ACC112 (cell line): ENCODE results near the gene SELE.
"Not testable (repeated sequence)": the region's sequence is repeated elsewhere in the genome, so short reads cannot be mapped to it uniquely, and the experiment has no call there.

Source experiments
- H2AFZ ChIP-seq: fragments of 200-600 bp; sonication (generic); one replicate; pipeline ENCODE4 v1.6.0; 2017; ENCODE audit warnings: antibody characterized with exemption, low read length; ENCODE audit not compliant: unreplicated experiment
- H3K27ac ChIP-seq: fragments of 200-600 bp; sonication (generic); 2 replicates; pipeline ENCODE4 v1.5.1; 2014; ENCODE audit warnings: low read depth, mild to moderate bottlenecking, antibody characterized with exemption, low read length, moderate library complexity
- H3K27me3 ChIP-seq: fragments of 200-600 bp; sonication (generic); 2 replicates; pipeline ENCODE4 v1.6.1; 2014; ENCODE audit warnings: mild to moderate bottlenecking, antibody characterized with exemption, low read length, moderate library complexity, mixed read lengths; ENCODE audit not compliant: insufficient read depth
- H3K36me3 ChIP-seq: fragments of 200-600 bp; sonication (generic); 2 replicates; pipeline ENCODE4 v1.6.1; 2016; ENCODE audit warnings: mild to moderate bottlenecking, antibody characterized with exemption, low read length, moderate library complexity, mixed read lengths; ENCODE audit not compliant: insufficient read depth
- H3K4me1 ChIP-seq: fragments of 200-600 bp; sonication (generic); one replicate; pipeline ENCODE4 v1.6.1; 2016; ENCODE audit warnings: low read length, mixed read lengths; ENCODE audit not compliant: insufficient read depth, unreplicated experiment, control insufficient read depth
- H3K4me3 ChIP-seq: fragments of 200-600 bp; sonication (generic); 2 replicates; pipeline ENCODE4 v1.5.1; 2014; ENCODE audit warnings: mild to moderate bottlenecking, low read depth, low read length
- H3K79me2 ChIP-seq: fragments of 200-600 bp; sonication (generic); one replicate; pipeline ENCODE4 v1.6.0; 2016; ENCODE audit warnings: low read length; ENCODE audit not compliant: control insufficient read depth, unreplicated experiment, insufficient read depth

The SELE gene

GRCh38 chr1:169724168-169724567 lies 9.7 kb downstream of the SELE start:
- H3K4me1 ChIP-seq = no peaks in the 10 kb centered on the region
- H2AFZ ChIP-seq = no peak overlapping the region
- H3K36me3 ChIP-seq = no peaks in the 10 kb centered on the region
- H3K27ac ChIP-seq = no peak overlapping the region
- peaks cover 57% of the 10 kb centered on the region for H3K27me3 ChIP-seq
- H3K79me2 ChIP-seq = no peaks in the 10 kb centered on the region
- H3K4me3 ChIP-seq = no peak overlapping the region

GRCh38 chr1:169723763-169724162 lies 10.1 kb downstream of the SELE start:
- no peak overlapping the region for H3K27ac ChIP-seq
- no peak overlapping the region for H2AFZ ChIP-seq
- H3K27me3 ChIP-seq = peaks cover 55% of the 10 kb centered on the region
- no peak overlapping the region for H3K4me3 ChIP-seq
- no peaks in the 10 kb centered on the region for H3K4me1 ChIP-seq
- H3K79me2 ChIP-seq = no peaks in the 10 kb centered on the region
- H3K36me3 ChIP-seq = no peaks in the 10 kb centered on the region

GRCh38 chr1:169722779-169723178 lies 11.1 kb downstream of the SELE start:
- Histone ChIP-seq H3K36me3 (no peaks in the 10 kb centered on the region), H3K4me1 (no peaks in the 10 kb centered on the region), H3K27me3 (peaks cover 55% of the 10 kb centered on the region), H3K79me2 (no peaks in the 10 kb centered on the region), H3K4me3 (no peak overlapping the region), H3K27ac (no peak overlapping the region), H2AFZ (no peak overlapping the region)

GRCh38 chr1:169715100-169715499 lies 18.8 kb downstream of the SELE start:
- not testable (repeated sequence) for H2AFZ ChIP-seq, H3K27ac ChIP-seq, H3K79me2 ChIP-seq, H3K36me3 ChIP-seq, H3K4me1 ChIP-seq, H3K4me3 ChIP-seq
- peaks cover 41% of the 10 kb centered on the region for H3K27me3 ChIP-seq

- not testable (repeated sequence) for H3K36me3 ChIP-seq, H3K4me1 ChIP-seq, H2AFZ ChIP-seq, H3K27ac ChIP-seq, H3K79me2 ChIP-seq, H3K4me3 ChIP-seq
- H3K27me3 ChIP-seq = peaks cover 42% of the 10 kb centered on the region
Measured at GRCh38 chr1:169713090-169713489, 20.8 kb downstream of the SELE start.

GRCh38 chr1:169712309-169712631 lies 21.6 kb downstream of the SELE start:
- no peaks in the 10 kb centered on the region for H3K79me2 ChIP-seq
- H2AFZ ChIP-seq = no peak overlapping the region
- H3K4me3 ChIP-seq = peak overlapping the region; percentile 73; the same call in 1 of the 2 replicates
- H3K36me3 ChIP-seq = no peaks in the 10 kb centered on the region
- peaks cover 3% of the 10 kb centered on the region for H3K4me1 ChIP-seq
- H3K27ac ChIP-seq = no peak overlapping the region
- peaks cover 42% of the 10 kb centered on the region for H3K27me3 ChIP-seq

GRCh38 chr1:169711469-169712308 lies 22.2 kb downstream of the SELE start, which contains the start of gene SELL:
TSS of gene SELL (minus strand) at chr1:169711620. CDS start at chr1:169711498, 122 bp downstream.
- Histone ChIP-seq H2AFZ (peak within 1 kb of the TSS; percentile 85), H3K4me3 (peak within 1 kb of the TSS; percentile 73), H3K27ac (no peak within 1 kb of the TSS)

GRCh38 chr1:169708647-169709046 lies 25.2 kb downstream of the SELE start:
- Histone ChIP-seq H3K27ac (no peak overlapping the region), H3K79me2 (no peaks in the 10 kb centered on the region), H3K4me3 (no peak overlapping the region), H3K4me1 (peaks cover 3% of the 10 kb centered on the region), H3K36me3 (no peaks in the 10 kb centered on the region), H3K27me3 (peaks cover 65% of the 10 kb centered on the region), H2AFZ (no peak overlapping the region)

More at GRCh38 chr1:169711469-169712308, 22.2 kb downstream of the SELE start, which contains the start of gene SELL:
- Histone ChIP-seq H3K27me3 (peaks cover 45% of the 10 kb centered on the region), H3K36me3 (no peaks in the 10 kb centered on the region), H3K79me2 (no peaks in the 10 kb centered on the region), H3K4me1 (peaks cover 3% of the 10 kb centered on the region)

- Histone ChIP-seq H3K4me3 (no peak overlapping the region), H3K36me3 (no peaks in the 10 kb centered on the region), H3K27me3 (peaks cover 67% of the 10 kb centered on the region), H2AFZ (no peak overlapping the region), H3K79me2 (no peaks in the 10 kb centered on the region), H3K4me1 (peaks cover 3% of the 10 kb centered on the region), H3K27ac (no peak overlapping the region)
Measured at GRCh38 chr1:169707912-169708604, 25.8 kb downstream of the SELE start.

- H2AFZ ChIP-seq = no peak overlapping the region
- no peaks in the 10 kb centered on the region for H3K4me1 ChIP-seq
- no peaks in the 10 kb centered on the region for H3K36me3 ChIP-seq
- no peak overlapping the region for H3K4me3 ChIP-seq
- no peak overlapping the region for H3K27ac ChIP-seq
- no peaks in the 10 kb centered on the region for H3K79me2 ChIP-seq
- H3K27me3 ChIP-seq = peaks cover 65% of the 10 kb centered on the region
Measured at GRCh38 chr1:169704797-169705196, 29.1 kb downstream of the SELE start.
